ENCODE results near the gene GDI1.

GDI1 gene

GRCh38 chrX:154408659-154409221, 28.2 kb upstream of the GDI1 start:
- DNase-seq (no peak), ATAC-seq (no peak)

DNA sequence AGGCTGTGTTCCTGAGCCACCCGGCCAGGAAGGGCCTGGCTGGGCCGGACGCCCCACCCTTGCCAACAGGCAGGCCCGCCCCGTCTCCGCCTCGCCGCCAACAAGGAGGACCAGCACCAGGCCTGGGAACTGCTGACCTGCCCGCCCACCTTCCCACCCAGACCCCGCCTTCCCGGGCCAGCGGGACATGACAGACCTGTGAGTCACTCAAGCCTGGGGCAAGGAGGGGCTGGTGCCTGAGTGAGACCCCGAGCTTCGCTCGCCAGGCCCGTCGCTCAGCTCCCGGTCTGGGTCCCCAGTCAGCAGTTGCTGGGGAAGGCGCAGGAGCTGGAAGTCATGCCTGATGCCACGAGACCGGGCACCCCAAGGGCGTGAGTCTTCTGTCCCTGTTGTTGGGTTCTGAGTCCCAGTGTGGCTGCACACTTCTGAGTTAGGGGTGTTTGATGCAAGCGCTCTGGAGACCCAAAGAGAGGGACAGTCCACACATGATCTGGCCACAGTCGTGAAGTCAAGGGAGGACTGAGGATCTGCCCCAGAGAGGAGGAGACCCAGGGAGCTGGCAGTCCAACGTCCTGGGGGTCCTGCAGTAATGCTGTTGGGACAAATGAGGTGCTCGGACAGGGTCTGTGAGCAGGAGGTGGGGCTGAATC, 27.6 kb upstream of the GDI1 start, which contains the start of gene DNASE1L1:
Gene DNASE1L1 (minus strand): TSS at position 33 of the 650 bp plus-strand sequence. CDS start 3,686 bp downstream, outside the sequence.
- ATAC-seq: peak; percentile 20

GRCh38 chrX:154411981-154412340, 25.0 kb upstream of the GDI1 start:
- DNase-seq (peak; percentile 72), ATAC-seq (peak; percentile 71)

More for the DNA sequence above, 27.6 kb upstream of the GDI1 start, which contains the start of gene DNASE1L1:
- peak; percentile 57 for DNase-seq

GRCh38 chrX:154412468-154412867, 24.5 kb upstream of the GDI1 start:
- ATAC-seq (peak; percentile 30), DNase-seq (peak; percentile 25)

GRCh38 chrX:154413142-154413541, 23.8 kb upstream of the GDI1 start:
- DNase-seq (no peak), ATAC-seq (no peak)

DNA sequence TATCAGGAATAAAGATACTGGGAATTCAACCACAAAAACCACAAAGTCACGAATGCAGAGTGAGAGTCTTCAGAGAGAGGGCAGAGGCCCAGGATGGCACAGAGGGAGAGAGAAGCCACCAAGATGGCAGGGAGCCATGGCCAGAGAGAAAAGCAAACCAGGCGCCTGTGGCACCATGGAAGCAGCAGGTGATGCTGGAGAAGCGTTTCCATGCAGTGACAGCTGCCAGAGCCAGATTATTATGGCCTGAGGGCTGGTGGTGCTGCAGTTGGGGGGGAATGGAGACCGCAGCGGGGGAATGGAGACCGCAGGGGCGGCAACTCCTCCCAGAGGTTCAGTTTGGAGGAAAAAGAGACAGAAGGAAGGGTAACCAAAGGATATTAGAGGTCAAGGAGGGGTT, 19.8 kb upstream of the GDI1 start:
- ATAC-seq (no peak), DNase-seq (no peak)

- ATAC-seq (no peak), DNase-seq (no peak)
Observed at GRCh38 chrX:154419189-154419588, 17.8 kb upstream of the GDI1 start.

DNA sequence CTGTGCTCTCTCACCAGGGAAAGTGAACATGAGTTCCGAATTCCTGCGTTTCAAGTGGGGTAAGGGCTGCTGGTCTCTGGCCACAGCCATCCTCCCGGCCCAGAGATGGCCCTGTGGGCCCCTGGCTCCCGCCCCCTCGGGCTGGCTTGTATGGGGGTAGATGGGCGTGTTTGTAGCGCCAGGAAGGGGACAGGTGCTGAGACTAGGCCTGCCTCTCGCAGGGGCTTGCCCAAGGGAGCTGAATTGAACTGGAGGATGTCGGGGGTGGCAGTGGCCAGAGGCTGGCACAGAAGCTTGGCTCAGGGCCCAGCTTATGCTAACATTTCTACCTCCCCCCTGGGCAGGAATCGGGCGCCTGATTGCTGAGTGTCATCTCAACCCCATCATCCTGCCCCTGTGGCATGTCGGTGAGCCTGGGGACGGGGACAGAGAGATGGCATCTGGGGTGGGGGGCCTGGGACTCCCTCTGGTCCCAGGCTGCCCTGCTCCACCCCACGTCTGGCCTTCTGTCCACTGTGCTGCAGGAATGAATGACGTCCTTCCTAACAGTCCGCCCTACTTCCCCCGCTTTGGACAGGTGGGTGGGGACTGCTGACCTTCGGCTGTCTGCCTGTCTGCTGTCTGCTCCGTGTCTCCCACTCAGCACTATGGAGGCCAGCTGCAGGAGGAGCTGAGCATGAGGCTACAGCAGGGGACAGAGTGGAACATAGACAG, 17.1 kb upstream of the GDI1 start:
- no peak for ATAC-seq
- no peak for DNase-seq

DNA sequence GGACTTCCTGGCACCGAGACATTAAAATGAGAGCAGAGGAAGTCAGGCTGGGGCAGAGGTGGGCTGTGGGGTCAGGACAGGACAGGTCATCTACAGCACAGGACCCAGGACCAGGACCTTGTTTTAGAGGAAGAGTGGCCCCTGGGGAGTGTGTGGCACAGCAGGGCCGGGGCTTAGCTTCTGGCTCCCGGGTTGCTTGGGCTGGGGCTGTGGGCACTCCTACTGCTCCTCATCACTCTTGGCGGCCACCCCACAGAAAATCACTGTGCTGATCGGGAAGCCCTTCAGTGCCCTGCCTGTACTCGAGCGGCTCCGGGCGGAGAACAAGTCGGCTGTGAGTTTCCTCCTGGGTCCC, 16.6 kb upstream of the GDI1 start:
- no peak for ATAC-seq
- DNase-seq: no peak

GRCh38 chrX:154426916-154427770, 9.8 kb upstream of the GDI1 start:
- no peak for DNase-seq
- no peak for ATAC-seq

DNA sequence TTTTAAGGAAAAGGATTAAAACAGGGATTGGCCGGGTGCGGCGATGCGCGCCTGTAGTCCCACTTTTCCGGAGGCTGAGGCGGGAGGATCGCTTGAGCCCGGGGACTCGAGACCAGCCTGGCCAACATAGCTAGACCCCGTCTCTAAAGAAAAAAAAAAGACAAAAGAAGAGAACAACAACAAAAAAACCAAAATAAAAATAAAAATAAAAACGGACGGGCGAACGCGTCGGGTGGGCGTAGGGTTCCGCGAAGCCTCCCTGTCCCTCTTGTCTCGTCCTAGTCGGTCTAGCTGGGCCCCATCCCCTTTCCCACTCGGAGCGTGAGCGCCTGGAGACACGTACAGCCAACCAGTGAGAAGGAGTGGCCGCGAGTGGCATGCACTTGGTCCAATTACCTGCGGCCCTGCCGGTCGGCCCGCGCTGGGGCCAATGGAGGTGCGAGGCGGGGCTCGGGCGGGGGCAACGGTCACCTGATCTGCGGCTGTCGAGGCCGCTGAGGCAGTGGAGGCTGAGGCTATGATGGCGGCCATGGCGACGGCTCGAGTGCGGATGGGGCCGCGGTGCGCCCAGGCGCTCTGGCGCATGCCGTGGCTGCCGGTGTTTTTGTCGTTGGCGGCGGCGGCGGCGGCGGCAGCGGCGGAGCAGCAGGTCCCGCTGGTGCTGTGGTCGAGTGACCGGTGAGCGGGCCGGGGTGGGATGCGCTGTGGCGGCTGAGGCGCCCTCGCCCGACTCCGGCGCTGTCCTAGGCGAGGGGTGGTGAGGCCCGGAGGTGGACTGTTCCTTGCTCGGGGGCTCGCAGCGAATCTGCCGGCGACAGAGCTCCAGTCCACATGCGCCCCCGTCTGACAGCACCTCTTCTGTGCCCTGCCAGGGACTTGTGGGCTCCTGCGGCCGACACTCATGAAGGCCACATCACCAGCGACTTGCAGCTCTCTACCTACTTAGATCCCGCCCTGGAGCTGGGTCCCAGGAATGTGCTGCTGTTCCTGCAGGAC, 8.5 kb upstream of the GDI1 start, which contains the start of gene ATP6AP1:
Gene ATP6AP1 (plus strand): TSS at position 502 of the 996 bp plus-strand sequence. CDS start 16 bp downstream, at position 518.
- peak; percentile 99 for ATAC-seq
- DNase-seq: peak; percentile 86

DNA sequence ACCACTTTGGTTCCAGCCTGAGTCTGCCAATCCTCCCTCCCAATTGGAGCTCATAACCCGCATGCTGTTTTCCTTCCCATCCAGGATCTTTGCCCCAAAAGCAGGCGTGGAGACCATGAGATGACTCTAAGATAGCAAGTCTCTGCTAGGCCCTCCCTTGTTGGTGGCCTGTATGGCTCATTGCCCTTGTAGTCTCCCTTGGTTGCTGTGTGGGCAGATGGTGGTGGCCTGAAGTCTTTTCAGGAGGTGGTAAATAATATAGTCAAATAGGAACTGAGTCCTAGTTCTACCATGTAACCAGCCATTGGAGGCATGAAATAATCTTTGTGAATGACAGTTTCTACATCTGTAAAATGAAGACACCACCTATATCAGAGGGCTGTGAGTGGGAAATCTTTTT, 7.2 kb upstream of the GDI1 start:
- ATAC-seq (no peak), DNase-seq (no peak)

GRCh38 chrX:154430479-154430878, 6.5 kb upstream of the GDI1 start:
- DNase-seq (no peak), ATAC-seq (no peak)

DNA sequence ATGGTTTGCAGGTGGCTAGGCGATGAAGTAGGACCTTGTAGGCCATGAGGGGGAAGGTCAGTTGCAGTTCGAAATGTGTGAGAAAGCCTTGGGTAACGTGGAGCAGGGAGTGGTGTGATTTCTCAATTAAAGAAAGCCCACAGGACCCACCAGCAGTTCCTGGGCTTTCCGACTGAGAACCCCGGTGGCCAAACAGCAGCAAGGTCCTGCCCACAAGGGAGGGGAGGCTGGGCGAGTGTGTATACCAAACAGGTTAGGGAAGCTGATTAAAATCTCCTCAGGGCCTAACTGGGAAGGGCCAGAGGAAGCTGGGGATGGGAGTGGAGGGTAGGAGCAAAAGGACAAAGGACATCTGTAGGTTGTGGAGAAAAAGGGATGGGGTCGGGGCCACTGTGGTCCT, 6.0 kb upstream of the GDI1 start:
- ATAC-seq: no peak
- no peak for DNase-seq

GRCh38 chrX:154431341-154431740, 5.6 kb upstream of the GDI1 start:
- ATAC-seq (no peak), DNase-seq (no peak)

GRCh38 chrX:154432210-154432609, 4.7 kb upstream of the GDI1 start:
- no peak for ATAC-seq
- DNase-seq: no peak

GRCh38 chrX:154433605-154434004, 3.3 kb upstream of the GDI1 start:
- no peak for DNase-seq
- ATAC-seq: no peak

GRCh38 chrX:154434394-154435168, 2.4 kb upstream of the GDI1 start:
- ATAC-seq: no peak
- DNase-seq: no peak

DNA sequence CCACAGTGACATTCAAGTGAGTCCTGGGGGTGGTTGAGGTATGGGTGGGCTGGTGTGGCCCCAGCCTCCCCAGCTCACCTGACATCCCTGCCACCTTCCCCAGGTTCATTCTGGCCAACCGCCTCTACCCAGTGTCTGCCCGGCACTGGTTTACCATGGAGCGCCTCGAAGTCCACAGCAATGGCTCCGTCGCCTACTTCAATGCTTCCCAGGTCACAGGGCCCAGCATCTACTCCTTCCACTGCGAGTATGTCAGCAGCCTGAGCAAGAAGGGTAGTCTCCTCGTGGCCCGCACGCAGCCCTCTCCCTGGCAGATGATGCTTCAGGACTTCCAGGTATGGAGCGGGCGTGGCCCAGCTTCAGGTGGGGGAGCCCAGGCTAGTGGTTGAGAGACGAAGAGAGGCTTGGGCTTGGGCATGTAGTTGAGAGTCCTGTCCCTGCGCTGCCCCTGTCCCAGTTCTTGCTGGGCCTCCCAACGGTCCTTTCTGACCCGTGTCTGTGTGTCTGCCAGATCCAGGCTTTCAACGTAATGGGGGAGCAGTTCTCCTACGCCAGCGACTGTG, 1.7 kb upstream of the GDI1 start:
- no peak for DNase-seq
- ATAC-seq: no peak

GRCh38 chrX:154436374-154436982, 476 bp upstream of the GDI1 start:
- DNase-seq (peak; percentile 51), ATAC-seq (peak; percentile 58)
